Endothelial cell of umbilical vein (primary cell): Measurements from ENCODE around the gene SLC25A23. TPM values are rescaled to one million over a fixed set of nuclear protein-coding genes. Genes with fewer than 3 reads are reported as not detected.

Experiments
- BruUV-seq: library from RNA; stranded (reverse); fragments of 400-500 nt; replicated peaks from 2 replicates; lab custom pipeline; 2021; lab: Mats Ljungman, UMichigan
- CTCF ChIA-PET: fragments of 300-600, 350-600 bp; sonication (Branson Sonifier 250); formaldehyde crosslinking; loops from one replicate; lab custom pipeline; 2021; ENCODE audit warnings: antibody characterized with exemption, inconsistent platforms; lab: Charles Lee
- POLR2A ChIA-PET: fragments of 300-600, 350-600 bp; sonication (Branson Sonifier 250); formaldehyde crosslinking; loops from one replicate; lab custom pipeline; 2021; ENCODE audit warnings: antibody characterized with exemption, inconsistent platforms; lab: Charles Lee
- DNase-seq: peaks from one replicate; pipeline ENCODE4 v3.0.0-alpha.2; 2011; ENCODE audit warnings: low read depth, low spot score
- FAIRE-seq: peaks from 2 replicates; lab custom pipeline; 2011; peaks lifted over from hg19 to GRCh38; lab: Jason Lieb, UNC
- H2AFZ ChIP-seq: 2 replicates; pipeline ENCODE4 v1.6.0; 2012; ENCODE audit warnings: low read depth, low read length, control low read depth, inconsistent platforms
- H3K27ac ChIP-seq: 2 replicates; pipeline ENCODE4 v1.5.1; 2011; ENCODE audit warnings: low read depth, mild to moderate bottlenecking, control low read depth, low read length, moderate library complexity; ENCODE audit not compliant: insufficient read depth
- H3K27me3 ChIP-seq, 2 experiments: 2 replicates each; pipeline versions ENCODE4 v1.6.0 to v1.6.1; 2011; ENCODE audit warnings: low read length in 2 of 2, mixed read lengths in 1 of 2; ENCODE audit not compliant: control insufficient read depth in 2 of 2, insufficient read depth in 2 of 2
- H3K36me3 ChIP-seq, 2 experiments: 2 replicates in 1 of 2; 3 replicates in 1 of 2; pipeline ENCODE4 v1.5.1; 2011; ENCODE audit warnings: low read length in 2 of 2, mild to moderate bottlenecking in 1 of 2, moderate library complexity in 1 of 2; ENCODE audit not compliant: control insufficient read depth in 2 of 2, insufficient read depth in 2 of 2; ENCODE audit errors: extremely low read depth in 1 of 2
- H3K4me1 ChIP-seq: 3 replicates; pipeline ENCODE4 v1.5.1; 2011; ENCODE audit warnings: mild to moderate bottlenecking, low read length; ENCODE audit not compliant: control insufficient read depth, insufficient read depth; ENCODE audit errors: extremely low read depth
- H3K4me2 ChIP-seq: 2 replicates; pipeline ENCODE4 v1.6.1; 2011; ENCODE audit warnings: low read length, control low read depth, mixed read lengths; ENCODE audit not compliant: insufficient read depth
- H3K4me3 ChIP-seq, 3 experiments: fragments of 200-600 bp in 1 of 3; sonication (generic), shearing (Covaris generic) in 1 of 3; replicated peaks in 1 of 3; 2 replicates each; pipeline ENCODE4 v1.5.1; 2011 to 2016; ENCODE audit warnings: control low read depth in 3 of 3, low read length in 3 of 3, mild to moderate bottlenecking in 2 of 3, inconsistent platforms in 1 of 3, low read depth in 1 of 3, moderate library complexity in 1 of 3; ENCODE audit not compliant: insufficient read depth in 1 of 3
- H3K79me2 ChIP-seq: 2 replicates; pipeline ENCODE4 v1.6.0; 2012; ENCODE audit warnings: low read length, inconsistent platforms; ENCODE audit not compliant: control insufficient read depth, insufficient read depth
- H3K9ac ChIP-seq: replicated peaks from 2 replicates; pipeline ENCODE3; 2011; ENCODE audit warnings: low read length, control low read depth; ENCODE audit not compliant: insufficient read depth; ENCODE audit errors: extremely low read depth
- H3K9me1 ChIP-seq: replicated peaks from 3 replicates; pipeline ENCODE4 v1.6.0; 2011; ENCODE audit warnings: mild to moderate bottlenecking, low read length; ENCODE audit not compliant: control insufficient read depth, insufficient read depth; ENCODE audit errors: extremely low read depth
- H3K9me3 ChIP-seq: replicated peaks from 2 replicates; pipeline ENCODE4 v1.5.1; 2012; ENCODE audit warnings: low read length, inconsistent platforms; ENCODE audit not compliant: control insufficient read depth, insufficient read depth
- H4K20me1 ChIP-seq: replicated peaks from 2 replicates; pipeline ENCODE3; 2011; ENCODE audit warnings: mild to moderate bottlenecking, low read length; ENCODE audit not compliant: control insufficient read depth, insufficient read depth; ENCODE audit errors: extremely low read depth
- EZH2 ChIP-seq: IDR thresholded peaks from 2 replicates; pipeline ENCODE4 v1.6.1; 2012; ENCODE audit warnings: borderline replicate concordance, low read depth, mild to moderate bottlenecking, moderate library complexity, low read length, inconsistent platforms; ENCODE audit not compliant: severe bottlenecking
- FOS ChIP-seq: IDR thresholded peaks from 2 replicates; pipeline ENCODE4 v1.6.1; 2011; ENCODE audit warnings: mild to moderate bottlenecking, low read length, moderate library complexity, borderline replicate concordance; ENCODE audit not compliant: insufficient read depth
- GATA2 ChIP-seq: IDR thresholded peaks from 2 replicates; pipeline ENCODE4 v1.7.0; 2011; ENCODE audit warnings: low read depth, mild to moderate bottlenecking, moderate library complexity, mixed read lengths, low read length; ENCODE audit not compliant: insufficient read length, insufficient read depth
- JUN ChIP-seq: IDR thresholded peaks from 2 replicates; pipeline ENCODE4 v1.6.1; 2011; ENCODE audit warnings: borderline replicate concordance, low read depth; ENCODE audit not compliant: insufficient read length, insufficient read depth
- MYC ChIP-seq: IDR thresholded peaks from one replicate; pipeline ENCODE4 v1.6.1; 2011; ENCODE audit warnings: mild to moderate bottlenecking, low read depth, low read length
- POLR2A ChIP-seq: IDR thresholded peaks from 2 replicates; pipeline ENCODE4 v1.6.1; 2012; ENCODE audit warnings: low read depth, mild to moderate bottlenecking, control low read depth, low read length
- POLR2AphosphoS5 ChIP-seq: IDR thresholded peaks from 2 replicates; pipeline ENCODE4 v1.6.1; 2012; ENCODE audit warnings: low read depth, mild to moderate bottlenecking, control low read depth, low read length, moderate library complexity; ENCODE audit not compliant: insufficient read depth
- dilution Hi-C: fragments of 300-500 bp; cut with MboI; formaldehyde crosslinking; loops from one replicate; pipeline ENCODE4 v1.15.0; 2019; ENCODE audit warnings: low sequenced_read_pairs; ENCODE audit not compliant: extremely low pct_ligation_motif_present
- intact Hi-C: fragments of 100-400 bp; cut with micrococcal nuclease; formaldehyde crosslinking; loops from one replicate; pipeline ENCODE4 v1.10.0; 2022
- polyA plus RNA-seq, 4 experiments: library from polyadenylated mRNA; depleted of rRNA in 3 of 4; stranded (reverse) in 3 of 4; unstranded in 1 of 4; fragments of >200 nt; gene quantifications; 2 replicates each; pipeline versions ENCODE4 v1.2.1 to v1.2.3, GENCODE V29; 2011 to 2012; ENCODE audit warnings: missing spikeins in 1 of 4
- total RNA-seq: library from RNA; stranded (reverse); gene quantifications from 2 replicates; pipeline ENCODE4 v1.2.3, GENCODE V29; 2021
- TF ChIP-seq, protein P1 (sequence below), 2 donors: IDR thresholded peaks; 1 replicate in 1 of 2; 2 replicates in 1 of 2; pipeline ENCODE4 v1.5.1; 2011; ENCODE audit warnings: low read length in 2 of 2, mild to moderate bottlenecking in 2 of 2, moderate library complexity in 2 of 2, control low read depth in 1 of 2, inconsistent platforms in 1 of 2, low read depth in 1 of 2; ENCODE audit not compliant: insufficient read depth in 1 of 2; ENCODE audit errors: extremely low read depth in 1 of 2
- TF ChIP-seq, protein P2 (sequence below): IDR thresholded peaks from 2 replicates; pipeline ENCODE4 v1.6.1; 2011; ENCODE audit not compliant: insufficient read depth, insufficient read length

SLC25A23 gene
- total and polyA plus RNA-seq, 2 donors (not counting 3 experiments of a cell fraction or from before 2014, with no cell fraction given), result 12.8 to 33.5 TPM

DNA sequence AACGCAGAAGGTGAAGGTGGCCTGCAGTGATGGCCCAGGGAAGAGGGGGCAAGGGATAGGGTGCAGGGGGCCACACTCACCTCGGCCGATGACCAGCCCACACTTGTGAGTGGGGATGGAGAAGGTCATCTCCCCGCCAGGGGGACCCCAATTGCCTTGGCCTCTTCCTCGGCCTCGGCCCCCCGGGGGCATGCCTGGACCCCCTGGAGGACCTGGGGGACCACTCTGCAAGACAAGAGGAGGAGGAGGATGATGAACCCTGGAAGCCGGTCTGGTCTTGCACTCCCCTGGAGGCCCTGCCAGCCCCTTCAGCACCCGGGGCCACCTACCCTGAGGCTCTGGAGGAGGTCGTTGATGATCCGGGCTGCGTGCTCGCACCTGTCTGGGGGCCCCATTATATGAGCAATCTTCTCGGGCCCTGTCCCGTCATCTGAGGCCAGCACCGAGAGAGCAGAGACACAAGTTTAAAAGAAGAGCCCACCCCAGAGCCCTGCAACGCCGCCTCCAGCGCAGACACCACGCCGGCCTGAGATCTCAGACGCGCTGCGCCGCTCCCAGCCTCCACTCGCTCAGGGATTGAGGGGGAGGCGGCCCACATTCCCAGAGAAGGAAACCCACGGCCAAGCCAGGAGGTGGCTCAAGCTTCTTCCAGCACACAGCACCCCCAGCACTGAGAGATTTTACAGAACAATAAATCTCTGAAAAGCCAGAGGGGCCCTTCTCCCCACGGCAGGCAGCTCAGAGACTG, 42.8 kb downstream of the SLC25A23 start:
- H4K20me1 ChIP-seq, result no peaks in the 10 kb centered on the region

More for the DNA sequence above, 42.8 kb downstream of the SLC25A23 start:
- Histone ChIP-seq H3K27me3 (no peaks in the 10 kb centered on the region), H3K9me3 (no peaks in the 10 kb centered on the region), H2AFZ (no peak overlapping the region), H3K4me3 (no peak overlapping the region), H3K4me1 (no peaks in the 10 kb centered on the region), H3K4me2 (no peak overlapping the region), H3K36me3 (peaks cover 32 to 68% of the 10 kb centered on the region in 2 experiments), H3K79me2 (peaks cover 33% of the 10 kb centered on the region), H3K9me1 (no peaks in the 10 kb centered on the region), H3K27ac (no peak overlapping the region), H3K9ac (no peak overlapping the region)
- CTCF ChIA-PET, result interaction anchor here (0.8 to 2.0 kb wide), 3 partner anchors 14 to 291 kb away, joined by 4 to 8 read pairs (median 6); no protein-coding TSS in a partner anchor
- intact Hi-C loops (no loop called here), dilution Hi-C loops (no loop called here)
- FAIRE-seq (no peak), DNase-seq (no peak)
- BruUV-seq, result no TSS peak
- TF ChIP-seq POLR2A, result no peak
- no peak for TF ChIP-seq MYC
- no peak for TF ChIP-seq GATA2
- no peak for TF ChIP-seq JUN
- TF ChIP-seq FOS, result no peak
- TF ChIP-seq, protein P1, sequence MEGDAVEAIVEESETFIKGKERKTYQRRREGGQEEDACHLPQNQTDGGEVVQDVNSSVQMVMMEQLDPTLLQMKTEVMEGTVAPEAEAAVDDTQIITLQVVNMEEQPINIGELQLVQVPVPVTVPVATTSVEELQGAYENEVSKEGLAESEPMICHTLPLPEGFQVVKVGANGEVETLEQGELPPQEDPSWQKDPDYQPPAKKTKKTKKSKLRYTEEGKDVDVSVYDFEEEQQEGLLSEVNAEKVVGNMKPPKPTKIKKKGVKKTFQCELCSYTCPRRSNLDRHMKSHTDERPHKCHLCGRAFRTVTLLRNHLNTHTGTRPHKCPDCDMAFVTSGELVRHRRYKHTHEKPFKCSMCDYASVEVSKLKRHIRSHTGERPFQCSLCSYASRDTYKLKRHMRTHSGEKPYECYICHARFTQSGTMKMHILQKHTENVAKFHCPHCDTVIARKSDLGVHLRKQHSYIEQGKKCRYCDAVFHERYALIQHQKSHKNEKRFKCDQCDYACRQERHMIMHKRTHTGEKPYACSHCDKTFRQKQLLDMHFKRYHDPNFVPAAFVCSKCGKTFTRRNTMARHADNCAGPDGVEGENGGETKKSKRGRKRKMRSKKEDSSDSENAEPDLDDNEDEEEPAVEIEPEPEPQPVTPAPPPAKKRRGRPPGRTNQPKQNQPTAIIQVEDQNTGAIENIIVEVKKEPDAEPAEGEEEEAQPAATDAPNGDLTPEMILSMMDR (IDR thresholded peaks at IDR 0.05; ENCODE audit: extremely low read depth in 1 of 2, insufficient read depth in 1 of 2, low read depth in 1 of 2, low read length in 2 of 2), result no peak
- TF ChIP-seq, protein P2, sequence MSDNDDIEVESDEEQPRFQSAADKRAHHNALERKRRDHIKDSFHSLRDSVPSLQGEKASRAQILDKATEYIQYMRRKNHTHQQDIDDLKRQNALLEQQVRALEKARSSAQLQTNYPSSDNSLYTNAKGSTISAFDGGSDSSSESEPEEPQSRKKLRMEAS, result no peak
- no peak for TF ChIP-seq POLR2AphosphoS5
- TF ChIP-seq EZH2, result no peak
- POLR2A ChIA-PET, result no interaction called here
